ENCODE results near the gene PRR13. TPM values are rescaled to one million over a fixed set of nuclear protein-coding genes. Genes with fewer than 3 reads are reported as not detected.

Gene PRR13
- total and polyA plus RNA-seq, 2 donors (not counting 3 experiments of a cell fraction or from before 2014, with no cell fraction given), result 68.9 to 139 TPM

DNA sequence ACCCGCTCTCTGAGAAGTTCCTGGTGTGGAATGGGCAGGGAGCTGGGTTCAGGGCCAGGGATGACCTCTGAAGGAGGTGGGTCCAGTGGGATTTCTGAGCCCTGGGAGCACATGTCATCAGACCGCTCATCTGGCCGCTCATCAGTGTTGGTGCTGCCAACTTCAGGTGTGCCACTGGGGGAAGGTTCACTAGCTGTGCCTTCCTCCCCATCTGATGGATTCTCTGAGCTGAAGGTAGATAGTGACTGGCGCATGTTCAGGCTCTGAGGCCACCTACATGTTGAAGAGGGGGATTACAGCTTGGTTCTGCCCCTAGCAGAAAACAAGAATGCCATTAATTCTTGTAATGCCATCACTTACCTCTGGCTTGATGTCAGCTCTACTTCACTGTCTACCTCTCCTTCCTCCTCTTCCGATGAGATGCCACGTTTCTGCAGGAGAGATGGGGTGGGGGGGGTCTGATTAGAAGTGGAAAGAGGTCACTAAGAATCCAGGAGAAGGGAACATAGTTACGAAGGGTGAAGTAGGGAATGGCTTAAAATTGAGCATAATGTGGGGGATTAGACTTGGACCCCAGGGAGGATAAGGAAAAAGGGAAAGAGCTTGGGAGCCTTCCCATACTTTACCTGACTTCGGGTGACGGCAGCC is 40.5 kb downstream of the PRR13 start:
- intact Hi-C loops (cut with micrococcal nuclease), result loop anchor here (2.0 kb wide), 1 partner anchor 27 kb away; no protein-coding TSS in a partner anchor
- no peak for DNase-seq (ENCODE audit: low read depth, low spot score)
- H4K20me1 ChIP-seq (replicated peaks; ENCODE audit: control insufficient read depth, extremely low read depth, insufficient read depth, low read length), result no peaks in the 10 kb centered on the region

More for the DNA sequence above, 40.5 kb downstream of the PRR13 start:
- H3K9me1 ChIP-seq (replicated peaks; ENCODE audit: control insufficient read depth, extremely low read depth, insufficient read depth, low read length), result no peaks in the 10 kb centered on the region
- H3K4me1 ChIP-seq (ENCODE audit: control insufficient read depth, extremely low read depth, insufficient read depth, low read length), result no peaks in the 10 kb centered on the region
- H2AFZ ChIP-seq (ENCODE audit: low read depth, low read length), result no peak overlapping the region
- no peak for FAIRE-seq
- TF ChIP-seq, protein P1, sequence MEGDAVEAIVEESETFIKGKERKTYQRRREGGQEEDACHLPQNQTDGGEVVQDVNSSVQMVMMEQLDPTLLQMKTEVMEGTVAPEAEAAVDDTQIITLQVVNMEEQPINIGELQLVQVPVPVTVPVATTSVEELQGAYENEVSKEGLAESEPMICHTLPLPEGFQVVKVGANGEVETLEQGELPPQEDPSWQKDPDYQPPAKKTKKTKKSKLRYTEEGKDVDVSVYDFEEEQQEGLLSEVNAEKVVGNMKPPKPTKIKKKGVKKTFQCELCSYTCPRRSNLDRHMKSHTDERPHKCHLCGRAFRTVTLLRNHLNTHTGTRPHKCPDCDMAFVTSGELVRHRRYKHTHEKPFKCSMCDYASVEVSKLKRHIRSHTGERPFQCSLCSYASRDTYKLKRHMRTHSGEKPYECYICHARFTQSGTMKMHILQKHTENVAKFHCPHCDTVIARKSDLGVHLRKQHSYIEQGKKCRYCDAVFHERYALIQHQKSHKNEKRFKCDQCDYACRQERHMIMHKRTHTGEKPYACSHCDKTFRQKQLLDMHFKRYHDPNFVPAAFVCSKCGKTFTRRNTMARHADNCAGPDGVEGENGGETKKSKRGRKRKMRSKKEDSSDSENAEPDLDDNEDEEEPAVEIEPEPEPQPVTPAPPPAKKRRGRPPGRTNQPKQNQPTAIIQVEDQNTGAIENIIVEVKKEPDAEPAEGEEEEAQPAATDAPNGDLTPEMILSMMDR (IDR thresholded peaks at IDR 0.05; ENCODE audit: extremely low read depth in 1 of 2, insufficient read depth in 1 of 2, low read depth in 1 of 2, low read length in 2 of 2), result peak; percentile 10 to 18
- no peak for TF ChIP-seq POLR2A (IDR thresholded peaks at IDR 0.05; ENCODE audit: low read depth, low read length)
- no peak for TF ChIP-seq FOS (IDR thresholded peaks at IDR 0.05; ENCODE audit: borderline replicate concordance, insufficient read depth, low read length)
- no peak overlapping the region for H3K27ac ChIP-seq (ENCODE audit: insufficient read depth, low read depth, low read length)
- peaks cover 2% of the 10 kb centered on the region for H3K79me2 ChIP-seq (ENCODE audit: control insufficient read depth, insufficient read depth, low read length)
- H3K9me3 ChIP-seq (replicated peaks; ENCODE audit: control insufficient read depth, insufficient read depth, low read length), result no peaks in the 10 kb centered on the region
- no peak overlapping the region for H3K4me2 ChIP-seq (ENCODE audit: insufficient read depth, low read length)
- H3K36me3 ChIP-seq (ENCODE audit: control insufficient read depth in 2 of 2, extremely low read depth in 1 of 2, insufficient read depth in 2 of 2, low read length in 2 of 2), result peaks cover 29 to 60% of the 10 kb centered on the region in 2 experiments
- no peak overlapping the region for H3K9ac ChIP-seq (replicated peaks; ENCODE audit: extremely low read depth, insufficient read depth, low read length)
- no peak overlapping the region for H3K4me3 ChIP-seq (replicated peaks in 1 of 3; ENCODE audit: insufficient read depth in 1 of 3, low read depth in 1 of 3, low read length in 3 of 3)
- dilution Hi-C loops (cut with MboI; ENCODE audit: extremely low pct_ligation_motif_present, low sequenced_read_pairs), result no loop called here
- no peaks in the 10 kb centered on the region for H3K27me3 ChIP-seq (ENCODE audit: control insufficient read depth in 2 of 2, insufficient read depth in 2 of 2, low read length in 2 of 2)
- no TSS peak for BruUV-seq (replicated peaks)
- CTCF ChIA-PET, result interaction anchor here (0.8 to 3.6 kb wide), 11 partner anchors 9 to 155 kb away, joined by 3 to 32 read pairs (median 4); partner anchors contain the start of genes MAP3K12 and NPFF
- POLR2A ChIA-PET, result interaction anchor here (0.7 to 1.9 kb wide), 6 partner anchors 8 to 157 kb away, joined by 3 to 8 read pairs (median 5); partner anchors contain the start of gene TARBP2
